Nasal cavity respiratory epithelium epithelial cell of viscerocranial mucosa (primary cell): ENCODE results near the gene PI4KB. TPM values are rescaled to one million over a fixed set of nuclear protein-coding genes. Genes with fewer than 3 reads are reported as not detected.

Source experiments
- total RNA-seq: library from RNA; depleted of rRNA; stranded (reverse); fragments of >200 nt; gene quantifications from 2 replicates; pipeline ENCODE4 v1.2.3, GENCODE V29; 2014

The PI4KB gene
- 27.7 and 51.7 TPM in 2 replicates for total RNA-seq

DNA sequence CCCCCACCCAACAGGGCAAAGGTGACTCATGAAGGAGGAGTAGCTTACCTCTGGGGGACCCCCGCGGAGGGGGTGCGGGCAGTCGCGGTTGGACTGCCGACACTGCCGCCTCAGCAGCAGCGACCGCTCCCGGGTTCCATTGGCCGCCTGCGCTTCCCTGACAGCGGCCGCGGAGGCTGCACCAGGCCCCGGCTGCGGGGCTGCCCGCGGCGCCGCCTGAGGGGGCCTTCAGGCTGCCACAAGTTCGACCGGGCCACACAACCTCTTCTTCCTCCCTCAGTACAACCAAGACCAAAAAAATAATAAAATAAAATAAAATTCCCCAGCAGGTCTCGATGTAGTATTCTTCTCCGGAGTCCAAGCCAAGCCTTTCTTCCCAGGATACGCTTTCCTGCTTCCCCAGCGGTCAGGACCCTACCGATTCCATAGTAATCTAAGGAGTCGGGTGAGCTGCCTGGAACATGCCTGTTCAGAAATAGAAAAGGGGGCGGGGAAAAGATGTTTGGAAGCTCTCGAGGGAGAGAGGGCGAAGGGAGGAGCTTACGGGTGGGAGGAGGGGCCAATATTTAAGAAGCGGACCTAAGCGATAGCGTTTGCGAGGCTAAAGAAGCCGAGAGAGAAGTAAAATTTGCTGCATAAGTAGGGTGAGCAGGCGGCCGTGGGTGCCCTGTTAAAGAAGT lies at the start of gene PI4KB:
PI4KB (minus strand) TSS at position 194 of the 680 bp plus-strand sequence. CDS start 10,935 bp downstream, outside the sequence.

DNA sequence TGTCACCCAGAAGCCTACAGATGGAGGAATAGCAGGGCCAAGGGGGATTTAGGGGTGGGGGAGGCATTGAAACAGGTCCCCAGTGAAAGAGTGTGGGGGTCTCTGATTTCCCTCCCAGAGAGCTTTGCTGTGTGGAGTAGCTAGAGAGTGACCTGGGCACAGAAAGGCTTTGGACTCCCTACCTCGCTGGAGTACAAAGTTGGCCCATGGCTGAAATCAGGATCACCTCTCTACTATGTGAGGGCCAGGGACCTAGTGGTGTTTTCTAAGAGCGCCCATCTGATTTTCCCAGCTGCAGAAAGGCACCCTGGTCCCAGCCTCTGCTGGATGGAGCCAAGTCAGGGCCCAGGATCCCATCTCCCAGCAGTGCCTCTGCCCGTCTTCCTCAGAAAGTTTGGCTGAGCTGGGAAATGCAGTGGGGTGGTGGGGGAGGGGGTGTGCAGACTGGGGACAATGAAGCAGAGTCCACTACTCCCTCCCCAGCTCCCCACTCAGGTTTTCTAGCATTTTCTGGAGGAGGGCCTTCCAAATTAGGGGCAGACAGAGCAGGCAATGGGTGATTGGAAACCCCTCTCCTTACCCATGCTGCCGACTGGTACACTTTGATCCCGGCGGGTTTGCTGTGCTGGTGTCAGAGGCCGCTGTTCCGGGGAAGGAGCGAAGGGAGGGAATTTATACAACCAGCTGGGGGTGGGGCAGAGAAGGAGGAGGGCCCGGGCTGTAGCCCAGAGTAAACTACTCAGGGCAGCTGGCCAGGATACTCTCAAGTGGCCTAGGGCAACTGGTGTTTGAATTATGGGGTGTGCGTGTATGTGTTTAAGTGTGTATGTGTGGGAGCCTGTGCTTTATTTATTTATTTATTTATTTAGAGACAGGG lies 45.1 kb upstream of the PI4KB start, which contains the start of gene SELENBP1:
SELENBP1 (minus strand) TSS at position 648 of the 877 bp plus-strand sequence; CDS start at position 584, 64 bp downstream.

DNA sequence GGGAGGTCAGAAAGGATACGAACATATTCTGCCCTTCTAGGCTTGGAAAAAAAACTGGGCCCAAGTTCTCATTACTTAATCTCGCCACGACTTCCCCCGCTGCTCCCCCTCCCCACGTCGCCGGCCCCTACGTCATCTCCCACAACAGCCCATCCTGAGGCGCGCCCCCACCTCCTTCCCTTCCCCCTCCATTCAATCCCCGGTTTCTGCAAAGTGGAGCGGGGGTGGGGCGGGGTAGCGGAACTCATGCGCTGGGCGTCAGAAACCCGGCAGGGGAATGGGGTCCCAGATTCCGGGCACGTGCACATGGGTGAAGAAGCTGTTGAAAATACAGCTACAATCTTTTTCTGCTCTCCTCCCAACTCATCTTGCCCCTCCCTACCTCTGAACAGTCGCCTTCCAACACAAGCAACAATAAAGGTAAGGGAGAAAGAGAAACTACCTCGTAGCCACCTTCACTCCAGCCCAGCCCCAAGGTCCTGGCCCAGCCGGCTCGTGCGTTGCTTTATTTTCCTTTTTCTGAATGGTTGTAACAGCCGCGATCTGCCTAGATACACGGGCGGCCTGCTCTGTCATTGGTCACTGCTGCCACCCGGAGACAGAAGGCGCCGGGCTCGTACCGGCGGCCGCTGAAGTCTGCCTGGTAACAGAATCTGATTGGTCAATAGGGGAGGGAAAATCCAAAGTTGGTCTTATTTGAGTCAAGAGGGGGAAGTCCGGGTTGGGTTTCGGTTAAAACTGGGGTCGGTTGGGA lies 19.7 kb upstream of the PI4KB start, which contains the start of gene RFX5:
RFX5 (minus strand) TSS at position 484 of the 754 bp plus-strand sequence. CDS start 932 bp downstream, outside the sequence.

DNA sequence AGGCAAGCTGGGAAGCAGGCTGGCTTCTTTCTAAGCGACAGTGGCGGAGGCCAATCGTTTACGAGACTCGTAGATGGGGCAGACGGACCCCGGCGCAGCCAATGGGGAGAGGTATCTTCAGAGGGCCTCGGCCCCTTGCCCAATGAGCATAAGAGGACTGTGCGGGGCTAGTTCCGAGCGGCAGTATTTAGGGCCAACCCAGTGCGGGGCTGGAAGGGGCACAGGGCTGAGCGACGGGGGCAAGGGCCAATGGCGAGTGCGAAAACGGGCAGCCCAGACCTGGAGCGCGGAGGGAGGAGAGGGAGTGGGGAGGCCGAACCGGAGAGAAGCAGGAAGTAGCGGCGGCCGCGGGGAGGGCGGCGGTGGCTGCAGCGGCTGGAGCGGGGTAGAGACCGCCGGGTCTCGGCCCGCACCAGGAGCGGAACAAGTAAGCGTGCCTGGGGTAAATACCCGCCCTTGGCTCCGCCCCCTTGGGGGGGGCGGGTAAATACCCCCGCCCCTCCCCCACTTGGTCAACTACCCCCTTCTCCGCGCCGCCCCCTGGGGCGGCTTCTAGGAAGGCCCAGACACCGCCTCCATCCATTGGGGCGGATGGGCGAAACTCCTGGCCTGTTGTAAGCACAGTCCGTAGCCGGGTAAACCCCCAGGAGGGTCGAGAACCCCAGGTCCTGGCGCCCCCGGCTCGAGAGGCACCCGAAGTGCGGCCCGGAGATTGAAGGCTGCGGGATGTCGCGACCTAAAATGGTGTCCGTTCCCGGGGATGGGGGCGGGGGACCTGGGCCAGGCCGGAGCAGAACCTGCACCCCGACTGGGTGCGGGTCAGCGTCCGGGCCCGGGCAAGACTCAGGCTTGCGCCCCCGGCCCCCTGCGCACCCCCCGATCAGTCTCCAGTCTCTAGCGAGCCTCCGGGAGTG lies 45.0 kb downstream of the PI4KB start, which contains the start of gene ZNF687:
ZNF687 (plus strand) TSS at position 331 of the 914 bp plus-strand sequence. CDS start 3,993 bp downstream, outside the sequence.

DNA sequence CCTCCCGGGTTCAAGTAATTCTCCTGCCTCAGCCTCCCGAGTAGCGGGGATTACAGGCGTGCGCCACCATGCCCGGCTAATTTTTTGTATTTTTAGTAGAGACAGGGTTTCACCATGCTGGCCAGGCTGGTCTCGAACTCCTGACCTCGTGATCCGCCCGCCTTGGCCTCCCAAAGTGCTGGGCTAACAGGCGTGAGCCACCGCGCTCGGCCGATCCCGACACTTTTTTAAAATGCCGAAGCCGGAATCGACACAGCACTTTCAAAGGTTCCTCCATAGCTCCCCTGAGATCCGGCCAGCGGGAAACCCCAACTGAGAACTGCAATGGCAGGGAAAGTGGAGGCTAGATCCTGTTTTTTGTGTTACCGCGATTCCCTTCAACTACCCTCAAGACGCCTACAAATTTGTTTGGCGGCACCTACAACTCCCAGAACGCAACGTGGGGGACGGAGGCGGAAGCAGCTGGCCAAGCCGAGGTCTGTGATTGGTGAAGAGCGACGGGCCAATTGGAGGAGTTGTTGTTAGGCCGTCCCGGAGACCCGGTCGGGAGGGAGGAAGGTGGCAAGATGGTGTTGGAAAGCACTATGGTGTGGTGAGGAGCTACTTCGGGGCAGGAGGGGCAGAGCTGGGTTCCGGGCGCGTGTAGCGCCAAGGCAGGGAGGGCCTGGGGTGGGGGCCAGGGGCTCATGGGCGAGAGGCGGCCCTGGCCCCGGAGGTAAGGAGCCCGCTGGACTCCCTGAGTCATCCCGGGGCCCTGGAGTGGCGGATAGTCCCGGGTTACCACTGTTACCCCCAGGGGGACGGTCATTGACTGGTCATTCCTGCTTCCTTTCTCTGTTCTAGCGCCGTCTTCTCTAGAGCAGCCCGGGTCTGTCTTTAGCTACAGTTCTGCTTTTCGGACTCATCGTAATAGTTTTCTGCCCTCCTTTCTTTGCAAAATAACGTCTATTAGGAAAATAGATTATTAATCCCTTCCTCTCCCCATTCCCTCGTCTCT lies 72.7 kb downstream of the PI4KB start, which contains the start of gene PSMD4:
PSMD4 (plus strand) TSS at position 518 of the 997 bp plus-strand sequence; CDS start at position 567, 49 bp downstream.

Other genes with a start within 250 kb of the PI4KB start
- gene SEMA6C, start 180.8 kb downstream of the PI4KB start, total RNA-seq: 0.34 and 1.3 TPM in 2 replicates
- gene TNFAIP8L2, start 170.8 kb downstream of the PI4KB start, total RNA-seq: not detected in 2 replicates
- gene LYSMD1, start 161.5 kb downstream of the PI4KB start, total RNA-seq: 5.8 and 6.5 TPM in 2 replicates
- gene SCNM1, start 161.3 kb downstream of the PI4KB start, total RNA-seq: 24.1 and 24.3 TPM in 2 replicates
- 0.21 TPM in 1 of 2 replicates, not detected in the other for gene TMOD4, start 151.4 kb downstream of the PI4KB start, total RNA-seq
- gene VPS72, start 137.2 kb downstream of the PI4KB start, total RNA-seq: 48.7 and 56.0 TPM in 2 replicates
- gene PIP5K1A, start 128.9 kb downstream of the PI4KB start, total RNA-seq: 84.6 and 96.4 TPM in 2 replicates
- 166 and 202 TPM in 2 replicates for gene PSMD4, start 72.7 kb downstream of the PI4KB start, total RNA-seq
- 12.3 and 17.9 TPM in 2 replicates for gene ZNF687, start 45.1 kb downstream of the PI4KB start, total RNA-seq
- gene RFX5, start 19.8 kb upstream of the PI4KB start, total RNA-seq: 11.3 and 37.7 TPM in 2 replicates
- 1.0 and 2.7 TPM in 2 replicates for gene SELENBP1, start 45.3 kb upstream of the PI4KB start, total RNA-seq
- gene PSMB4, start 72.2 kb upstream of the PI4KB start, total RNA-seq: 210 and 365 TPM in 2 replicates
- 7.2 and 28.2 TPM in 2 replicates for gene POGZ, start 132.1 kb upstream of the PI4KB start, total RNA-seq
- gene CGN, start 184.0 kb upstream of the PI4KB start, total RNA-seq: 1.7 and 5.8 TPM in 2 replicates
- gene TUFT1, start 212.9 kb upstream of the PI4KB start, total RNA-seq: 58.3 and 135 TPM in 2 replicates